GM23338 (cell line): Measurements from ENCODE around the gene SRRM2. TPM values are rescaled to one million over a fixed set of nuclear protein-coding genes. Genes with fewer than 3 reads are reported as not detected.

ENCODE experiments used
- ATAC-seq: fragments of 200-7000 bp; cut with Tn5 transposase; 3 replicates; pipeline ENCODE4 v1.9.1; 2020
- DNase-seq: peaks from one replicate; pipeline ENCODE4 v3.0.0-alpha.2; 2015; ENCODE audit warnings: low spot score
- H2AFZ ChIP-seq: fragments of 200-600 bp; sonication (generic); 2 replicates; pipeline ENCODE4 v1.8.0; 2016; ENCODE audit warnings: antibody characterized with exemption, mild to moderate bottlenecking, moderate library complexity
- H3F3A ChIP-seq: fragments of 200-600 bp; sonication (generic); replicated peaks from 2 replicates; pipeline ENCODE4 v1.8.0; 2017; ENCODE audit warnings: antibody characterized with exemption, mixed run types, low read depth
- H3K27ac ChIP-seq: fragments of 200-600 bp; sonication (generic); 2 replicates; pipeline ENCODE4 v1.6.1; 2016; ENCODE audit warnings: low read depth
- H3K27me3 ChIP-seq: fragments of 200-600 bp; sonication (generic); 2 replicates; pipeline ENCODE4 v1.8.0; 2016; ENCODE audit warnings: mild to moderate bottlenecking, mixed run types, moderate library complexity; ENCODE audit not compliant: insufficient read depth
- H3K36me3 ChIP-seq: fragments of 200-600 bp; sonication (generic); 2 replicates; pipeline ENCODE4 v1.8.0; 2016; ENCODE audit warnings: mild to moderate bottlenecking; ENCODE audit not compliant: insufficient read depth
- H3K4me1 ChIP-seq: fragments of 200-600 bp; sonication (generic); 2 replicates; pipeline ENCODE4 v1.8.0; 2016; ENCODE audit warnings: mild to moderate bottlenecking, moderate library complexity; ENCODE audit not compliant: insufficient read depth
- H3K4me2 ChIP-seq: fragments of 200-600 bp; sonication (generic); 2 replicates; pipeline ENCODE4 v1.7.1; 2017; ENCODE audit warnings: mixed run types
- H3K4me3 ChIP-seq: fragments of 200-600 bp; sonication (generic); 2 replicates; pipeline ENCODE4 v1.6.1; 2016; ENCODE audit warnings: mixed run types
- H3K79me2 ChIP-seq: fragments of 200-600 bp; sonication (generic); replicated peaks from 2 replicates; pipeline ENCODE4 v1.8.0; 2017; ENCODE audit warnings: mild to moderate bottlenecking; ENCODE audit not compliant: insufficient read depth
- H3K9me2 ChIP-seq: fragments of 200-600 bp; sonication (generic); 2 replicates; pipeline ENCODE4 v1.8.0; 2017; ENCODE audit not compliant: insufficient read depth
- H4K20me1 ChIP-seq: fragments of 200-600 bp; sonication (generic); replicated peaks from 2 replicates; pipeline ENCODE4 v1.8.0; 2017; ENCODE audit warnings: mild to moderate bottlenecking; ENCODE audit not compliant: insufficient read depth
- H3K27ac Mint-ChIP-seq: 2 replicates; pipeline ENCODE4 v1.8.0; 2020; ENCODE audit warnings: inconsistent platforms, mild to moderate bottlenecking, moderate library complexity, mixed read lengths
- H3K27me3 Mint-ChIP-seq: 3 replicates; pipeline ENCODE4 v1.8.0; 2022; ENCODE audit warnings: low read depth, mild to moderate bottlenecking, moderate library complexity, mixed read lengths, inconsistent platforms; ENCODE audit not compliant: insufficient read depth, poor library complexity
- H3K36me3 Mint-ChIP-seq: 3 replicates; pipeline ENCODE4 v1.8.0; 2021; ENCODE audit warnings: low read depth, mild to moderate bottlenecking, inconsistent platforms, moderate library complexity, mixed read lengths
- H3K4me1 Mint-ChIP-seq: 3 replicates; pipeline ENCODE4 v1.8.0; 2020; ENCODE audit warnings: mild to moderate bottlenecking, inconsistent platforms, mixed read lengths
- H3K4me3 Mint-ChIP-seq: 3 replicates; pipeline ENCODE4 v1.8.0; 2021; ENCODE audit warnings: moderate library complexity, mild to moderate bottlenecking, inconsistent platforms, mixed read lengths
- H3K9me3 Mint-ChIP-seq: 3 replicates; pipeline ENCODE4 v1.8.0; 2020; ENCODE audit warnings: moderate library complexity, mild to moderate bottlenecking, inconsistent platforms, mixed read lengths
- CREB1 ChIP-seq: fragments of 250-450 bp; sonication (Bioruptor Pico); IDR thresholded peaks from 2 replicates; pipeline ENCODE4 v1.5.0; 2020; ENCODE audit warnings: low read depth, mild to moderate bottlenecking, moderate library complexity
- CTCF ChIP-seq, 2 experiments: fragments of 200-600 bp in 1 of 2; sonication (generic) in 1 of 2; conservative IDR thresholded peaks; 2 replicates each; pipeline versions ENCODE4 v1.5.1 to v1.6.1; 2016 to 2017; ENCODE audit warnings: antibody characterized with exemption in 2 of 2, low read depth in 2 of 2, mild to moderate bottlenecking in 2 of 2, moderate library complexity in 1 of 2
- ETS1 ChIP-seq: IDR thresholded peaks from 2 replicates; pipeline ENCODE4 v1.6.1; 2016; ENCODE audit warnings: antibody characterized with exemption
- EZH2 ChIP-seq: fragments of 200-600 bp; sonication (generic); IDR thresholded peaks from one replicate; pipeline ENCODE4 v1.8.0; 2017; ENCODE audit warnings: antibody characterized with exemption, mild to moderate bottlenecking, low read depth; ENCODE audit not compliant: unreplicated experiment
- EZH2phosphoT487 ChIP-seq: fragments of 200-600 bp; sonication (generic); IDR thresholded peaks from one replicate; pipeline ENCODE4 v1.8.1; 2018; ENCODE audit warnings: antibody characterized with exemption; ENCODE audit not compliant: unreplicated experiment
- JUNB ChIP-seq: IDR thresholded peaks from one replicate; pipeline ENCODE4 v1.6.1; 2016; ENCODE audit warnings: antibody characterized with exemption; ENCODE audit not compliant: unreplicated experiment
- NANOG ChIP-seq: IDR thresholded peaks from 2 replicates; pipeline ENCODE4 v1.6.1; 2016; ENCODE audit warnings: antibody characterized with exemption, borderline replicate concordance
- POLR2AphosphoS5 ChIP-seq: IDR thresholded peaks from 2 replicates; pipeline ENCODE4 v1.6.1; 2016; ENCODE audit warnings: antibody characterized with exemption, low read depth
- STAT1 ChIP-seq: IDR thresholded peaks from one replicate; pipeline ENCODE4 v1.6.1; 2016; ENCODE audit warnings: antibody characterized with exemption; ENCODE audit not compliant: unreplicated experiment
- ZNF114 ChIP-seq: fragments of 250-450 bp; sonication (Bioruptor Pico); IDR thresholded peaks from 2 replicates; pipeline ENCODE4 v1.5.0; 2020; ENCODE audit warnings: mild to moderate bottlenecking, moderate library complexity
- ZNF331 ChIP-seq: fragments of 250-450 bp; sonication (Bioruptor Pico); IDR thresholded peaks from 2 replicates; pipeline ENCODE4 v1.5.0; 2020; ENCODE audit warnings: low read depth, mild to moderate bottlenecking, moderate library complexity
- polyA plus RNA-seq: library from polyadenylated mRNA; unstranded; fragments of >200 nt; fragmentation: Nextera tagmentation; extraction: Ambion mirVana; gene quantifications from 2 replicates; pipeline ENCODE4 v1.2.1, GENCODE V29; 2016
- total RNA-seq: library from RNA; depleted of rRNA; stranded (reverse); fragments of >200 nt; shearing (Covaris generic); gene quantifications from 2 replicates; pipeline ENCODE4 v1.2.3, GENCODE V29; 2014
- TF ChIP-seq, protein P1 (sequence below): fragments of 250-450 bp; sonication (Bioruptor Pico); IDR thresholded peaks from 2 replicates; pipeline ENCODE4 v1.5.0; 2020; ENCODE audit warnings: mild to moderate bottlenecking, moderate library complexity
- TF ChIP-seq, protein P2 (sequence below): IDR thresholded peaks from one replicate; pipeline ENCODE4 v1.6.1; 2018; ENCODE audit warnings: antibody characterized with exemption; ENCODE audit not compliant: unreplicated experiment

Gene SRRM2
- total and polyA plus RNA-seq, 2 experiments from 2014 or later, result 308 to 893 TPM

DNA sequence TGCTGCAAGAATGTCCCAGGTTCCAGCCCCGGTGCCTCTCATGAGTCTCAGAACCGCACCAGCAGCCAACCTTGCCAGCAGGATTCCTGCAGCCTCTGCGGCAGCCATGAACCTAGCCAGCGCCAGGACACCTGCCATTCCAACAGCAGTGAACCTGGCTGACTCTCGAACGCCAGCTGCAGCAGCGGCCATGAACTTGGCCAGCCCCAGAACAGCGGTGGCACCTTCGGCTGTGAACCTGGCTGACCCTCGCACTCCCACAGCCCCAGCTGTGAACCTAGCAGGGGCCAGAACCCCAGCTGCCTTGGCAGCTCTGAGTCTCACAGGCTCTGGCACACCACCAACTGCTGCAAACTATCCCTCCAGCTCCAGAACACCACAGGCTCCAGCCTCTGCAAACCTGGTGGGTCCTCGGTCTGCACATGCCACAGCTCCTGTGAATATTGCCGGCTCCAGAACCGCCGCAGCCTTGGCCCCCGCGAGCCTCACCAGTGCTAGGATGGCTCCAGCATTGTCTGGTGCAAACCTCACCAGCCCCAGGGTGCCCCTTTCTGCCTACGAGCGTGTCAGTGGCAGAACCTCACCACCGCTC is 14.8 kb downstream of the SRRM2 start:
- H3K79me2 ChIP-seq, result peaks cover 65% of the 10 kb centered on the region
- H3K4me1 Mint-ChIP-seq, result peaks cover 36% of the 10 kb centered on the region
- peaks cover 5% of the 10 kb centered on the region for H3K27me3 ChIP-seq
- 0 out of 2 replicates have a peak overlapping the region, but pooled peaks have one; percentile 19 for H3K27ac ChIP-seq
- H3K27me3 Mint-ChIP-seq, result peaks cover 70% of the 10 kb centered on the region
- H3K36me3 ChIP-seq, result peaks cover 68% of the 10 kb centered on the region
- ATAC-seq, result no peak
- H3K4me2 ChIP-seq, result no peak overlapping the region
- H3K27ac Mint-ChIP-seq, result no peak overlapping the region
- no peaks in the 10 kb centered on the region for H3K4me1 ChIP-seq
- H3K4me3 Mint-ChIP-seq, result no peak overlapping the region
- peaks cover 100% of the 10 kb centered on the region for H3K36me3 Mint-ChIP-seq
- no peak for DNase-seq
- no peak overlapping the region for H3K4me3 ChIP-seq
- peaks cover 34% of the 10 kb centered on the region for H3K9me2 ChIP-seq
- H2AFZ ChIP-seq, result no peak overlapping the region
- no peak; the same call in 1 of the 2 replicates for TF ChIP-seq POLR2AphosphoS5
- TF ChIP-seq, protein P1, sequence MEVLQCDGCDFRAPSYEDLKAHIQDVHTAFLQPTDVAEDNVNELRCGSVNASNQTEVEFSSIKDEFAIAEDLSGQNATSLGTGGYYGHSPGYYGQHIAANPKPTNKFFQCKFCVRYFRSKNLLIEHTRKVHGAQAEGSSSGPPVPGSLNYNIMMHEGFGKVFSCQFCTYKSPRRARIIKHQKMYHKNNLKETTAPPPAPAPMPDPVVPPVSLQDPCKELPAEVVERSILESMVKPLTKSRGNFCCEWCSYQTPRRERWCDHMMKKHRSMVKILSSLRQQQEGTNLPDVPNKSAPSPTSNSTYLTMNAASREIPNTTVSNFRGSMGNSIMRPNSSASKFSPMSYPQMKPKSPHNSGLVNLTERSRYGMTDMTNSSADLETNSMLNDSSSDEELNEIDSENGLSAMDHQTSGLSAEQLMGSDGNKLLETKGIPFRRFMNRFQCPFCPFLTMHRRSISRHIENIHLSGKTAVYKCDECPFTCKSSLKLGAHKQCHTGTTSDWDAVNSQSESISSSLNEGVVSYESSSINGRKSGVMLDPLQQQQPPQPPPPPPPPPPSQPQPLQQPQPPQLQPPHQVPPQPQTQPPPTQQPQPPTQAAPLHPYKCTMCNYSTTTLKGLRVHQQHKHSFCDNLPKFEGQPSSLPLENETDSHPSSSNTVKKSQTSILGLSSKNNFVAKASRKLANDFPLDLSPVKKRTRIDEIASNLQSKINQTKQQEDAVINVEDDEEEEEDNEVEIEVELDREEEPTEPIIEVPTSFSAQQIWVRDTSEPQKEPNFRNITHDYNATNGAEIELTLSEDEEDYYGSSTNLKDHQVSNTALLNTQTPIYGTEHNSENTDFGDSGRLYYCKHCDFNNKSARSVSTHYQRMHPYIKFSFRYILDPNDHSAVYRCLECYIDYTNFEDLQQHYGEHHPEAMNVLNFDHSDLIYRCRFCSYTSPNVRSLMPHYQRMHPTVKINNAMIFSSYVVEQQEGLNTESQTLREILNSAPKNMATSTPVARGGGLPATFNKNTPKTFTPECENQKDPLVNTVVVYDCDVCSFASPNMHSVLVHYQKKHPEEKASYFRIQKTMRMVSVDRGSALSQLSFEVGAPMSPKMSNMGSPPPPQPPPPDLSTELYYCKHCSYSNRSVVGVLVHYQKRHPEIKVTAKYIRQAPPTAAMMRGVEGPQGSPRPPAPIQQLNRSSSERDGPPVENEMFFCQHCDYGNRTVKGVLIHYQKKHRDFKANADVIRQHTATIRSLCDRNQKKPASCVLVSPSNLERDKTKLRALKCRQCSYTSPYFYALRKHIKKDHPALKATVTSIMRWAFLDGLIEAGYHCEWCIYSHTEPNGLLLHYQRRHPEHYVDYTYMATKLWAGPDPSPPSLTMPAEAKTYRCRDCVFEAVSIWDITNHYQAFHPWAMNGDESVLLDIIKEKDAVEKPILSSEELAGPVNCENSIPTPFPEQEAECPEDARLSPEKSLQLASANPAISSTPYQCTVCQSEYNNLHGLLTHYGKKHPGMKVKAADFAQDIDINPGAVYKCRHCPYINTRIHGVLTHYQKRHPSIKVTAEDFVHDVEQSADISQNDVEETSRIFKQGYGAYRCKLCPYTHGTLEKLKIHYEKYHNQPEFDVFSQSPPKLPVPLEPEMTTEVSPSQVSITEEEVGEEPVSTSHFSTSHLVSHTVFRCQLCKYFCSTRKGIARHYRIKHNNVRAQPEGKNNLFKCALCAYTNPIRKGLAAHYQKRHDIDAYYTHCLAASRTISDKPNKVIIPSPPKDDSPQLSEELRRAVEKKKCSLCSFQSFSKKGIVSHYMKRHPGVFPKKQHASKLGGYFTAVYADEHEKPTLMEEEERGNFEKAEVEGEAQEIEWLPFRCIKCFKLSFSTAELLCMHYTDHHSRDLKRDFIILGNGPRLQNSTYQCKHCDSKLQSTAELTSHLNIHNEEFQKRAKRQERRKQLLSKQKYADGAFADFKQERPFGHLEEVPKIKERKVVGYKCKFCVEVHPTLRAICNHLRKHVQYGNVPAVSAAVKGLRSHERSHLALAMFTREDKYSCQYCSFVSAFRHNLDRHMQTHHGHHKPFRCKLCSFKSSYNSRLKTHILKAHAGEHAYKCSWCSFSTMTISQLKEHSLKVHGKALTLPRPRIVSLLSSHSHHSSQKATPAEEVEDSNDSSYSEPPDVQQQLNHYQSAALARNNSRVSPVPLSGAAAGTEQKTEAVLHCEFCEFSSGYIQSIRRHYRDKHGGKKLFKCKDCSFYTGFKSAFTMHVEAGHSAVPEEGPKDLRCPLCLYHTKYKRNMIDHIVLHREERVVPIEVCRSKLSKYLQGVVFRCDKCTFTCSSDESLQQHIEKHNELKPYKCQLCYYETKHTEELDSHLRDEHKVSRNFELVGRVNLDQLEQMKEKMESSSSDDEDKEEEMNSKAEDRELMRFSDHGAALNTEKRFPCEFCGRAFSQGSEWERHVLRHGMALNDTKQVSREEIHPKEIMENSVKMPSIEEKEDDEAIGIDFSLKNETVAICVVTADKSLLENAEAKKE (CRISPR knock-in tag), result no peak
- TF ChIP-seq CREB1 (CRISPR knock-in tag), result no peak
- TF ChIP-seq CTCF (conservative IDR thresholded peaks at IDR 0.05; ENCODE audit: low read depth in 2 of 2), result no peak
- no peak for TF ChIP-seq JUNB
- TF ChIP-seq EZH2, result no peak
- TF ChIP-seq ZNF331 (CRISPR knock-in tag), result no peak
- TF ChIP-seq EZH2phosphoT487, result no peak
- no peak for TF ChIP-seq STAT1
- no peak for TF ChIP-seq NANOG
- no peak for TF ChIP-seq ZNF114
- TF ChIP-seq, protein P2, sequence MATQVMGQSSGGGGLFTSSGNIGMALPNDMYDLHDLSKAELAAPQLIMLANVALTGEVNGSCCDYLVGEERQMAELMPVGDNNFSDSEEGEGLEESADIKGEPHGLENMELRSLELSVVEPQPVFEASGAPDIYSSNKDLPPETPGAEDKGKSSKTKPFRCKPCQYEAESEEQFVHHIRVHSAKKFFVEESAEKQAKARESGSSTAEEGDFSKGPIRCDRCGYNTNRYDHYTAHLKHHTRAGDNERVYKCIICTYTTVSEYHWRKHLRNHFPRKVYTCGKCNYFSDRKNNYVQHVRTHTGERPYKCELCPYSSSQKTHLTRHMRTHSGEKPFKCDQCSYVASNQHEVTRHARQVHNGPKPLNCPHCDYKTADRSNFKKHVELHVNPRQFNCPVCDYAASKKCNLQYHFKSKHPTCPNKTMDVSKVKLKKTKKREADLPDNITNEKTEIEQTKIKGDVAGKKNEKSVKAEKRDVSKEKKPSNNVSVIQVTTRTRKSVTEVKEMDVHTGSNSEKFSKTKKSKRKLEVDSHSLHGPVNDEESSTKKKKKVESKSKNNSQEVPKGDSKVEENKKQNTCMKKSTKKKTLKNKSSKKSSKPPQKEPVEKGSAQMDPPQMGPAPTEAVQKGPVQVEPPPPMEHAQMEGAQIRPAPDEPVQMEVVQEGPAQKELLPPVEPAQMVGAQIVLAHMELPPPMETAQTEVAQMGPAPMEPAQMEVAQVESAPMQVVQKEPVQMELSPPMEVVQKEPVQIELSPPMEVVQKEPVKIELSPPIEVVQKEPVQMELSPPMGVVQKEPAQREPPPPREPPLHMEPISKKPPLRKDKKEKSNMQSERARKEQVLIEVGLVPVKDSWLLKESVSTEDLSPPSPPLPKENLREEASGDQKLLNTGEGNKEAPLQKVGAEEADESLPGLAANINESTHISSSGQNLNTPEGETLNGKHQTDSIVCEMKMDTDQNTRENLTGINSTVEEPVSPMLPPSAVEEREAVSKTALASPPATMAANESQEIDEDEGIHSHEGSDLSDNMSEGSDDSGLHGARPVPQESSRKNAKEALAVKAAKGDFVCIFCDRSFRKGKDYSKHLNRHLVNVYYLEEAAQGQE, result no peak
- no peak for TF ChIP-seq ETS1
- peaks cover 18% of the 10 kb centered on the region for H4K20me1 ChIP-seq
- peaks cover 45% of the 10 kb centered on the region for H3K9me3 Mint-ChIP-seq
- peaks cover 79% of the 10 kb centered on the region for H3F3A ChIP-seq
